ENCODE measurements around the gene HNRNPR. TPM values are rescaled to one million over a fixed set of nuclear protein-coding genes. Genes with fewer than 3 reads are reported as not detected.

HNRNPR gene
- polyA plus RNA-seq, 1 of the 3 experiments (the other 2 are of a cell fraction) = 111 TPM

- TF ChIP-seq REST (IDR thresholded peaks at IDR 0.05; ENCODE audit: low read depth, low read length) (no peak), TCF12 (IDR thresholded peaks at IDR 0.05) (no peak), EZH2phosphoT487 (IDR thresholded peaks at IDR 0.05; ENCODE audit: borderline replicate concordance, low read depth) (no peak), EP300 (IDR thresholded peaks at IDR 0.05; ENCODE audit: borderline replicate concordance in 1 of 2, low read depth in 1 of 2, low read length in 1 of 2) (no peak)
Observed at GRCh38 chr1:23371987-23372880, 28.1 kb upstream of the HNRNPR start (continued).

DNA sequence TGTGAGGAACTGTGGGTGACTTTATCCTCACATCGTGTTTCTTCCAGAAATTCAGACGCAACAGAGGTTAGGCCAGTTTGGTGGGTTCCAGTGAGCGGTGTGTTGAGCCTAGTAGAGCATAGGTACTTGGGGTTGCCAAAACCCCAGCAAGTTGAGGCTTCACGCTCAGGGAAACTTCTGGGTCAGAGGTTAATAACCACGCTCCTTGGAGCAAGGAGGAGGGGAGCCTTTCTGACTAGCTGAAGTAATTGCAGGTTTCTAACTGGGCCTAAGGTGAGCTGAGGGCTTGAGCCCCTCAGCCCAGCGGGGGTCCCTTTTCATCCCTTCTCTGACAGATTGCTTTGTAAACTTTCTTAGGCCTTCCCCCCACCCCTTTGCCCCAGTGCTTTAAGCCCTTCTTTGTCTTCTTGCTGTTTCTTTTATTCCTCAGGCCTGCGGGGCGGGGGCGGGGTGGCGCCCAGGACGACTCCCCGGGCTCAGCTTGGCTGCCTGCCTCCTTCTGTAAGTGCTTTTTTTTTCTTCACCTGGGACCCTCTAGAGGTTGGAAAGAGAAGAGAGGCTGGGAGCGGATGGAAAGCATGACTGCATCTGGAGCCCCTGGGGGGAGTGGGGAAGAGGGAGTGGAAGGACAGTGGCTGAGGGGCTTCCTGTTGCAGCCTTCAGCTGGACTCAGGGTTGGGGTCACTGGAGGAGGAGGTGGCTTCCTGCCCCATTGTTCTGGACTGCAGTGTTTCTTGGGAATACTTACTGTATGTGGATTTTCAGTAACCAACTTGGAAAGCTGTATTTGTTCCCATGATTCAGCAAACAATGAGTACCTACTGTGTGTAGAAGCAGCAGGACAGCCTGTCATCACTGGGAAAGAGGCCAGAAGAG is 26.9 kb upstream of the HNRNPR start:
- Histone ChIP-seq H3K79me2 (ENCODE audit: insufficient read depth) (peaks cover 50% of the 10 kb centered on the region), H2AFZ (ENCODE audit: low read depth) (no peak overlapping the region), H3K9me3 (no peaks in the 10 kb centered on the region), H3K4me2 (peak overlapping the region; percentile 98), H3K36me3 (replicated peaks in 1 of 2; ENCODE audit: control insufficient read depth in 1 of 2, insufficient read depth in 2 of 2, low read length in 1 of 2) (peaks cover 11 to 15% of the 10 kb centered on the region in 2 experiments), H3F3A (replicated peaks; ENCODE audit: insufficient read depth) (peaks cover 15% of the 10 kb centered on the region), H4K20me1 (ENCODE audit: insufficient read depth) (no peaks in the 10 kb centered on the region), H3K4me3 (ENCODE audit: low read depth in 2 of 2, low read length in 1 of 2) (peak overlapping the region; percentile 17 to 97; a peak in 2 of 4 replicates), H3K27me3 (ENCODE audit: insufficient read depth) (no peaks in the 10 kb centered on the region), H3K27ac (ENCODE audit: low read depth in 2 of 2, low read length in 1 of 2) (peak overlapping the region; percentile 92 to 99), H3K9me2 (no peaks in the 10 kb centered on the region), H3K4me1 (ENCODE audit: control insufficient read depth in 1 of 2, insufficient read depth in 2 of 2, low read depth in 1 of 2, low read length in 1 of 2) (peaks cover 15 to 30% of the 10 kb centered on the region in 2 experiments), H3K9ac (peak overlapping the region; percentile 94; the same call in 1 of the 2 replicates)
- DNase-seq = peak; percentile 44
- whole genome bisulfite sequencing (ENCODE audit: low lambda C conversion rate) = 77% methylated on average over 12 of the region's 13 CpGs
- ChIA-PET POLR2A (no interaction called here), CTCF (interaction anchor here (0.8 to 5.9 kb wide), 4 partner anchors 16 to 141 kb away, joined by 4 to 61 read pairs (median 4); no protein-coding TSS in a partner anchor)
- no peak for TF ChIP-seq YY1 (IDR thresholded peaks at IDR 0.05; ENCODE audit: low read depth)
- TF ChIP-seq MAX (IDR thresholded peaks at IDR 0.05; ENCODE audit: low read depth) = no peak
- no peak for TF ChIP-seq MXI1 (IDR thresholded peaks at IDR 0.05; ENCODE audit: low read depth, low read length)
- no peak for TF ChIP-seq RXRA (IDR thresholded peaks at IDR 0.05; ENCODE audit: borderline replicate concordance, low read depth)
- TF ChIP-seq JUND (IDR thresholded peaks at IDR 0.05) = no peak
- no peak for TF ChIP-seq EZH2phosphoT487 (IDR thresholded peaks at IDR 0.05; ENCODE audit: borderline replicate concordance, low read depth)
- no peak for TF ChIP-seq MEF2A (IDR thresholded peaks at IDR 0.05; ENCODE audit: borderline replicate concordance, low read depth)
- no peak for TF ChIP-seq CHD2 (IDR thresholded peaks at IDR 0.05; ENCODE audit: low read length, partially characterized antibody)
- no peak for TF ChIP-seq TCF12 (IDR thresholded peaks at IDR 0.05)
- TF ChIP-seq FOXJ3 (CRISPR knock-in tag; IDR thresholded peaks at IDR 0.05) = no peak
- TF ChIP-seq, protein P1, sequence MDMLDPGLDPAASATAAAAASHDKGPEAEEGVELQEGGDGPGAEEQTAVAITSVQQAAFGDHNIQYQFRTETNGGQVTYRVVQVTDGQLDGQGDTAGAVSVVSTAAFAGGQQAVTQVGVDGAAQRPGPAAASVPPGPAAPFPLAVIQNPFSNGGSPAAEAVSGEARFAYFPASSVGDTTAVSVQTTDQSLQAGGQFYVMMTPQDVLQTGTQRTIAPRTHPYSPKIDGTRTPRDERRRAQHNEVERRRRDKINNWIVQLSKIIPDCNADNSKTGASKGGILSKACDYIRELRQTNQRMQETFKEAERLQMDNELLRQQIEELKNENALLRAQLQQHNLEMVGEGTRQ (IDR thresholded peaks at IDR 0.05; ENCODE audit: borderline replicate concordance, low read depth, low read length) = no peak
- no peak for TF ChIP-seq GATA2 (CRISPR knock-in tag; IDR thresholded peaks at IDR 0.05)
- no peak for TF ChIP-seq SIN3A (IDR thresholded peaks at IDR 0.05; ENCODE audit: borderline replicate concordance, low read depth, low read length)
- no peak for TF ChIP-seq RCOR1 (IDR thresholded peaks at IDR 0.05; ENCODE audit: low read length)
- no peak for TF ChIP-seq TAF1 (IDR thresholded peaks at IDR 0.05; ENCODE audit: borderline replicate concordance, low read depth, low read length)
- TF ChIP-seq, protein P2, sequence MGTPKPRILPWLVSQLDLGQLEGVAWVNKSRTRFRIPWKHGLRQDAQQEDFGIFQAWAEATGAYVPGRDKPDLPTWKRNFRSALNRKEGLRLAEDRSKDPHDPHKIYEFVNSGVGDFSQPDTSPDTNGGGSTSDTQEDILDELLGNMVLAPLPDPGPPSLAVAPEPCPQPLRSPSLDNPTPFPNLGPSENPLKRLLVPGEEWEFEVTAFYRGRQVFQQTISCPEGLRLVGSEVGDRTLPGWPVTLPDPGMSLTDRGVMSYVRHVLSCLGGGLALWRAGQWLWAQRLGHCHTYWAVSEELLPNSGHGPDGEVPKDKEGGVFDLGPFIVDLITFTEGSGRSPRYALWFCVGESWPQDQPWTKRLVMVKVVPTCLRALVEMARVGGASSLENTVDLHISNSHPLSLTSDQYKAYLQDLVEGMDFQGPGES (IDR thresholded peaks at IDR 0.05; ENCODE audit: low read depth, low read length) = no peak
- no peak for TF ChIP-seq FOSL2 (IDR thresholded peaks at IDR 0.05; ENCODE audit: borderline replicate concordance, low read depth)
- TF ChIP-seq TEAD4 (IDR thresholded peaks at IDR 0.05; ENCODE audit: borderline replicate concordance, insufficient read depth) = no peak
- TF ChIP-seq GABPA (IDR thresholded peaks at IDR 0.05; ENCODE audit: low read depth) = no peak
